ENCODE data around the gene LMNTD2. TPM values are rescaled to one million over a fixed set of nuclear protein-coding genes. Genes with fewer than 3 reads are reported as not detected.

The LMNTD2 gene
- total and polyA plus RNA-seq, 2 of the 13 experiments (the other 11 are each of a cell fraction or from before 2014, with no cell fraction given): 1.1 to 3.1 TPM

- TF ChIP-seq KDM2A (CRISPR knock-in tag; IDR thresholded peaks at IDR 0.05; ENCODE audit: borderline replicate concordance, low read depth) (peak; percentile 56), HINFP (CRISPR knock-in tag; IDR thresholded peaks at IDR 0.05; ENCODE audit: low read depth) (no peak), E2F5 (CRISPR knock-in tag; conservative IDR thresholded peaks at IDR 0.05) (no peak), ZHX1 (CRISPR knock-in tag; IDR thresholded peaks at IDR 0.05; ENCODE audit: low read depth) (peak; percentile 78), ZBTB43 (CRISPR knock-in tag; conservative IDR thresholded peaks at IDR 0.05) (0 out of 2 replicates have a peak, but pooled peaks have one; percentile 17), CEBPZ (IDR thresholded peaks at IDR 0.05; ENCODE audit: low read length) (no peak), KAT7 (CRISPR knock-in tag; IDR thresholded peaks at IDR 0.05; ENCODE audit: borderline replicate concordance) (0 out of 2 replicates have a peak, but pooled peaks have one; percentile 47), RFXANK (CRISPR knock-in tag; IDR thresholded peaks at IDR 0.05) (no peak), POGK (CRISPR knock-in tag; conservative IDR thresholded peaks at IDR 0.05) (no peak), DBP (CRISPR knock-in tag; IDR thresholded peaks at IDR 0.05; ENCODE audit: not compliant biosample characterization) (no peak), HBP1 (CRISPR knock-in tag; IDR thresholded peaks at IDR 0.05; ENCODE audit: low read depth) (no peak), HOXA9 (CRISPR knock-in tag; IDR thresholded peaks at IDR 0.05; ENCODE audit: borderline replicate concordance) (no peak), FOXC1 (CRISPR knock-in tag; IDR thresholded peaks at IDR 0.05; ENCODE audit: borderline replicate concordance) (0 out of 2 replicates have a peak, but pooled peaks have one; percentile 39), BCL6 (CRISPR knock-in tag; IDR thresholded peaks at IDR 0.05) (peak; percentile 76; the same call in 1 of the 2 replicates)
Observed at GRCh38 chr11:587978-588380, 27.4 kb upstream of the LMNTD2 start (continued).

Data from HepG2 (cell line).